Left lobe of liver (tissue), 2 donors: Measurements from ENCODE around the gene TIMM17A. TPM values are rescaled to one million over a fixed set of nuclear protein-coding genes. Genes with fewer than 3 reads are reported as not detected.
A peak's percentile ranks its signal among the peaks of the same experiment; 100 is the strongest.

Source experiments
- ATAC-seq: fragments of 200-7000 bp; cut with Tn5 transposase; one replicate; pipeline ENCODE4 v1.9.1; 2020; ENCODE audit warnings: mild to moderate bottlenecking, moderate library complexity
- DNase-seq: peaks from one replicate; pipeline ENCODE4 v3.0.0-alpha.2; 2020; ENCODE audit warnings: low spot score
- total RNA-seq: library from RNA; stranded (reverse); gene quantifications from one replicate; pipeline ENCODE4 v1.2.1, GENCODE V29; 2021
- donor health status: DM: no; HTN: no; CAD: no; lungs with moderate emphysema.
- donor health status: DM: no; HTN: yes; CAD: no.

The TIMM17A gene
- 42.0 TPM for total RNA-seq

DNA sequence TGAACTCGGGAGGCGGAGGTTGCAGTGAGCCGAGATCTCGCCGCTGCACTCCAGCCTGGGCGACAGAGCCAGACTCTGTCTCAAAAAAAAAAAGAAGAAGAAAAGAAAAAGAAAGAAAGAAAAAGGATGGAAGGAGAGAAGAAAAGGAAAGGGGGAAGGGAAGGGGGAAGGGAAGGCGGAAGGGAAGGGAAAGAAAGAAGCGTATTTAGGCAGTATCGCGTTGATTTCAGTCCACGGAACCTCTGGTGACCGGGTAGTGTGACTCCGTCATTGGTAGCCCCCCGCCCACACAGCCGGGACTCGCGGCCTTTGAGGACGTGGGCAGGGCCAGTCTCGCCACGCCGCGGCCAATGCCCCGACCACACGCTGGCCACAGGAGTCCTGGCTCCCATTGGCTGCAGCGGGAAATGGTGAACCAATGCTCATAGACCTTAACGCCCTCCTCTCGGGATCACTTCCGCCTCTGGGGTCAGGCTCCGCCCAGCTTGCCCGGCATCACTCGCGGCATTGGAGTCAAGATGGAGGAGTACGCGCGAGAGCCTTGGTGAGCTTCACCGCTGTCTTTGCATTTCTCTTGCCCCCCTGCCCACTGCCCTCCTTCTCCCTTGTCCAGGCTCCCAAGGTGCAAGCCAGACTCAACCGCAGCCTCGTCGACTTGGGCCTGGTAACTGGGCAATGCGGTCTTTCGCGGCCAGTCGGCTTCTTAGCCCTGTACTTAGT lies at the start of gene TIMM17A:
TSS of gene TIMM17A (plus strand) at position 495 of the 720 bp plus-strand sequence. CDS start at position 519, 24 bp downstream.
- ATAC-seq (peak; percentile 99), DNase-seq (peak; percentile 97)

- no peak for DNase-seq
Observed at GRCh38 chr1:201906336-201906735, 49.0 kb upstream of the TIMM17A start.

DNA sequence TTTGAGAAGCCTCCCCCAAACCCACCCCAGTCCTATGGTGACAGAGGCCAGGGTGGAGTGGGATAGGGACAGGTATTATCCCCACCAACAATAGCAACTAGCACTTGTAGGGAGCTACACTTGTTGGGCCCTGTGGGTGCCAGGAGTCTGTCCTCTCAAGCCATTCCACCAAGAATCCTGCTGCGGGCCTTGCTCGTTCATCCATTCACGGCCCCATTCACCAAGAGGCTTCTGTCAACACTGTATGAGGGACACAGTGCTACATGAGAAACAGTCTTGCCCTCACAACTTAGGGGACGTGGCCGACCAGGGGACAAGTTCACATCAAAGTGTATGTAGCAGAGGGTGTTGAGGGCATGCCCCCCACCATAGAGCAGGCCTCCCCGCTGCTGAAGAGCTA lies 47.7 kb upstream of the TIMM17A start:
- ATAC-seq = no peak
- DNase-seq = no peak

More at GRCh38 chr1:201906336-201906735, 49.0 kb upstream of the TIMM17A start:
- no peak for ATAC-seq

- ATAC-seq (no peak), DNase-seq (no peak)
Observed at GRCh38 chr1:201911826-201912571, 43.3 kb upstream of the TIMM17A start.

GRCh38 chr1:201912832-201913231 lies 42.5 kb upstream of the TIMM17A start:
- no peak for DNase-seq
- ATAC-seq = no peak

DNA sequence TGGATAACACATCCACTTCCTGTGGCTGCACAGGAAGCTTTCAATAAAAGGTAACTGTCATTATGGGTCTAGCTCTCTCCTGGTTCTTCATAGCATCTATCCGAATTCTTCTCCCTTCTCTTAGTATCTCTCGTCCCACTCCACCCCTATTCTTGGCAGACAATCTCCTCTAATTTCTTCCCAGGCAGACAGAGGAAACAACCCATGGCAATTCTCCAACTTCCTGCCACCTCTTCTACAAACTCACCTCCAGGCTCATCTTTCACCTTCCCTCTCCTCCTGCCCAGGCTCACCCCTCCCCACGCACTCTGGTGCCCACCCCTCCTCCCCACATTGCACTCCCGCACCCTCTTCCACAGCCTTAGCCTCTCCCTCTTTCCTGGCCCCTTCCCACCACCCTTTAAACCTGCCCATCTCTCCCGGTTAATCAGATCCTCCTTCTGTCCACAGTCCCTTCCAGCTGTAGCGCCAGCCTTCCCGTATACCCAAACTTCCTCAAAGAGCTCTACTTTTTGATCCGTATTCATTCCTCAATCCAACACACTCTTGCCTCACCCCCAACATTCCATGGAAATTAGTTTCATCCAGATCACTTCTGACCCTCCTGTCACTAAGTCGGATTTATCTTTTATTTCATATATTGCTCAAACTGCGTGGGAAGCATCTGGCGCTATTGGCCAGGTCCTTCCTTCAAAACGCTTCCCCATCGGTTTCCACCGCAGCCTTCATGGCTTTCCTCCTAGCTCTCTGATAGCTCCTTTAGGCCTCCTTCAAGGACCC lies 40.7 kb upstream of the TIMM17A start:
- ATAC-seq = no peak
- DNase-seq = no peak

GRCh38 chr1:201916649-201917249 lies 38.6 kb upstream of the TIMM17A start:
- DNase-seq (peak; percentile 74), ATAC-seq (peak; percentile 93)

DNA sequence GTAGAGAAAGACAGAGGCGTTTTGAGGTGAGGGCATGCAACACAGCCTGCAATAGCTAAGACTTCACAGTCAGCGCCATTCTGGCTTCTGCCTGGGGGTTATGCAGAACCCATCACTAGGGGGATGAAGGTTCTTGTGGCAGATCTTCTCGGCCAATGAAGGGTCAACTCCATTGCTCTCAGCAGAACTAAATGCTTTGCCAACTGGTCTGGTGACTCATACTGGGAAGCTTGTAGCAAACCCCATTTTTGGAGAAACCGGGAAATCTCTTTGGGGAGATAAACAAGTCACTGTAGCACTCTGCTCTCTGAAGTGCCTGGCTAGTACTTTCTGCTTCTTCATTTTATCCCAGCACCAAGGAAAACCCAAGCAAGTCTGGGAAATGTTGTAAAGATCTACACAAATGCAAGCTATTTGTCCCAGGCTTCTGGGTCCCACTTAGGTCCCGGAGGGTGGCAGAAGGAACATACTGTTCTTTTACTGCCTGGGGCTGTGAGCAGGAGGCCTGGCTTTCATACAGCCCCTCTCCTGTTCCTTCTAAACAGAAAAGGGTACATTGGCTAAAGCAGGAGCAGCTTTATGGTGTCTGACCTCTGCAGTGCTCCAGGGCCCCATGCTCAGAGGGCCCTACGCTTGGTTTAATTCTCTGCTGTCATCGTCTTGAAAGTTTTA lies 37.8 kb upstream of the TIMM17A start:
- ATAC-seq = no peak
- no peak for DNase-seq

- ATAC-seq (no peak), DNase-seq (no peak)
Observed at GRCh38 chr1:201918343-201918742, 37.0 kb upstream of the TIMM17A start.

- DNase-seq (no peak), ATAC-seq (no peak)
Observed at GRCh38 chr1:201921952-201922558, 33.2 kb upstream of the TIMM17A start.

DNA sequence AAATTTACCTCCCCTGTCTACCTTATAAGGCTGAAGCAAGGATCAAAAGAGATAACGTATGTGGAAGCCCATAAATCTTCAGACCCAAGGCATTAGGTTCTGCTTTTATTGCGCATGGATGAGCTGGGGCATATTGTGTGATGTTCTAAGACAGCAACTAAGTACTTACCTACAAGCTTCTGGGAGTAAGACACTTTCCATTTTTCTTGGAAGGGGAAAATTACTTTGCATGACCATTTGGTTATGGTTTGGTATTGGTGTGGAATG lies 30.1 kb upstream of the TIMM17A start:
- DNase-seq = no peak
- no peak for ATAC-seq

GRCh38 chr1:201925981-201926645 lies 29.2 kb upstream of the TIMM17A start:
- ATAC-seq = no peak

DNA sequence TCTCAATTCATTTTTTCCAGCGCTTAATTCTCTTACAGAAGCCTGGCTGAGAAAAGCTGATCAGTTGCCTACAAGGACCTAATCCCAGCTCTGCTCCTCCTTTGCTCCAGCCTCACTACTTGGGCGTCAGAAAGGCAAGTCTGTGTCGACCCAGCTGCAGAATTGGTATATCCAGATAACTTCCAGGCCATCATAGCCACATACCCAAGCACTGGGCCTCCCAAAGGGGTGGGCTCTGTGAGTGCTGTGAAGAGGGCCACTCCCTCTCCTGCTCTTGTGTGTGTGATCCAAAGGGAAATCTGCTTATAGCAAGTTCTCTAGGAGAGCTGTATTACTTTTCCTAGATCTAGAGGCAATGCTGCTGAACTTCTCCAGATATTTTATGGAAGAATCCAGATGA lies 27.0 kb upstream of the TIMM17A start:
- DNase-seq (no peak), ATAC-seq (no peak)

More at GRCh38 chr1:201925981-201926645, 29.2 kb upstream of the TIMM17A start:
- no peak for DNase-seq

GRCh38 chr1:201930137-201930536 lies 25.2 kb upstream of the TIMM17A start:
- ATAC-seq (no peak), DNase-seq (no peak)

DNA sequence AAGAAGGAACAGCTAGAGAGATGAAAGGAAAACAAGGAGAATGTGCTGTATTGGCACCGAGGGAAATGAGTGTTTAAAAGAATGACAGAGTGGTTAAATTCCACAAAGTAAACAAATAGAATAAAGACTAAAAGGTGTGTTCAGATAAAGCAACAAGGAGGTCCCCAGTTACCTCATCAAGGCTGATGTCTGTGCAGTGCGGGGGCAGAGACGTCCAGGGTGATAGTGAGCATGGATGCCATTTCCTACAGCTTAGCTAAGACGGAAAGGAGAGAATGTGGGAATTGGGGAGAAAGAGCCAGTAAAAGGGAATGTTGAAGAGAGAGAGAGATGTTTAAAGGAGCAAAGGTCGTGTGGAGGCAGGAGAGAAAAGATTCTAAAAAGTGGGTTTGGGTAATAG lies 24.5 kb upstream of the TIMM17A start:
- ATAC-seq = no peak
- DNase-seq = no peak

DNA sequence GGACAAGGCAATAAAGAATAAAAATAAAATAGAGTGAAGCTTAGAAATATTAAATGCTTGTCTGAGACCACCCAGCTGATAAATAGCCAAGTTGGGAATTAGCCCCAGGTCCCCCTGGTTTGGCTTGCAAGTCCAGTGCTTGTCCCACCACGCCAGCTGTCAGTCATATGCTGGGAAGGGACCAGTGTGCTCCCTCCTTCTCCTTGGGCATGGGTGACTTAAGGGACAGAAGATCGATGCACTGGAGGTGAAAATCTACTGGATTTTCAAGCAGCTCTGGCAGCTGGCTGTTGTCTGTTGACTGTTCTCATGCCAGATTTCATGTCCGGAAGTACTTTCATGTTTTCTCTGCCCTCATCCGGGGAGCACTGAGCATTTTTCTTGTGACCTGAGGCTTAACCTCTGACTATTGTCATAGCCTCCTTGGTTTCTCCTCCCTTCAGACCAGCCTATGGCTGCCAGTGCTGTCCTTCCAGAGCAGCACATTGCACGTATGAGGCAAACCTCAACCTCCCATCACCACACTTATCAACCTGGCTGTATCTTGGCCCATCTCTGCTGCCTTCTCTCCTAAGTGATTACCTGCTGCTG lies 21.4 kb upstream of the TIMM17A start:
- DNase-seq (no peak), ATAC-seq (no peak)

DNA sequence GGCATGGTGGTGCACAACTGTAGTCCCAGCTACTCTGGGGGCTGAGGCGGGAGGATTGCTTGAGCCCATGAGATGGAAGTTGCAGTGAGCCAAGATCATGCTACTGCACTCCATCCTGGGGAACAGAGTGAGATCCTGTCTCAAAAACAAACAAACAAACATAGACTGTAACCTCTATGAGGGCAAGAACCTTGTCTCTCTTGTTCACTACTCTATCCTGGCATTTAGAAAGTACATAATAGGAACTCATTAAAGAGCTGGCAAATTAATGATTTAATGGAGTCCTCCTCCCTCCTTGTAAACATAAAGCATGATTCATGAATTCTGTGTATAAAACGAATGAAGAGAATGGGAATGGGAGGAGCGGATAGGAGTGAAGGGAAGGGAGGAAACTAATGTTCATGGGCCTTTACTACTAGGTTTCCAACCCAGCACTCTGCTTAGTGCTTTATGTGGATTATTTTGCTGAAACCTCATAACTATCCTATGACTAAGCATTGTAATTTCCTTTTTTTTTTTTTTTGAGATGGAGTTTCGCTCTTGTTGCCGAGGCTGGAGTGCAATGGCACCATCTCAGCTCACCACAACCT lies 17.6 kb upstream of the TIMM17A start:
- DNase-seq (no peak), ATAC-seq (no peak)

- DNase-seq (no peak), ATAC-seq (no peak)
Observed at GRCh38 chr1:201938440-201939035, 16.8 kb upstream of the TIMM17A start.

GRCh38 chr1:201939148-201939547 lies 16.2 kb upstream of the TIMM17A start:
- ATAC-seq (no peak), DNase-seq (no peak)
